GM13976 (cell line): ENCODE results near the gene NCOA4.
"Not testable (repeated sequence)": the region's sequence is repeated elsewhere in the genome, so short reads cannot be mapped to it uniquely, and the experiment has no call there.

ENCODE experiments used
- DNase-seq: peaks from one replicate; pipeline ENCODE4 v3.0.0; 2012; ENCODE audit warnings: low spot score
- CTCF ChIP-seq: IDR thresholded peaks from 2 replicates; pipeline ENCODE4 v1.5.1; 2012; ENCODE audit warnings: borderline replicate concordance, mild to moderate bottlenecking; ENCODE audit not compliant: insufficient read depth; ENCODE audit errors: extremely low read depth, missing control alignments, control extremely low read depth
- in situ Hi-C: fragments of 300-500 bp; cut with MboI; formaldehyde crosslinking; loops from one replicate; pipeline ENCODE4 v1.12.0; 2022; ENCODE audit warnings: low sequenced_read_pairs, mixed read lengths, inconsistent platforms; ENCODE audit not compliant: unreplicated experiment

Gene NCOA4

GRCh38 chr10:46002916-46003693 lies 27.3 kb downstream of the NCOA4 start:
- no peak for TF ChIP-seq CTCF
- in situ Hi-C loops: no loop called here
- no peak for DNase-seq

- DNase-seq, in situ Hi-C loops: not testable (repeated sequence)
These were observed 28.2 kb downstream of the NCOA4 start for GRCh38 chr10:46002189-46002687.

- TF ChIP-seq CTCF: no peak
- DNase-seq: no peak
- in situ Hi-C loops: no loop called here
These were observed 29.2 kb downstream of the NCOA4 start for GRCh38 chr10:46001187-46001756.

- no peak for TF ChIP-seq CTCF
- DNase-seq: no peak
- in situ Hi-C loops: no loop called here
These were observed 29.9 kb downstream of the NCOA4 start for GRCh38 chr10:46000538-46000937.

- DNase-seq, in situ Hi-C loops: not testable (repeated sequence)
These were observed 30.5 kb downstream of the NCOA4 start for GRCh38 chr10:45999955-46000354.

- DNase-seq: no peak
- TF ChIP-seq CTCF: no peak
- in situ Hi-C loops: no loop called here
These were observed 32.2 kb downstream of the NCOA4 start for GRCh38 chr10:45997994-45998763.

GRCh38 chr10:45997557-45997956 lies 32.9 kb downstream of the NCOA4 start:
- in situ Hi-C loops: no loop called here
- DNase-seq: no peak
- TF ChIP-seq CTCF: no peak

- DNase-seq, in situ Hi-C loops: not testable (repeated sequence)
These were observed 44.8 kb downstream of the NCOA4 start for GRCh38 chr10:45985590-45985989.

- in situ Hi-C loops, DNase-seq: not testable (repeated sequence)
These were observed 46.0 kb downstream of the NCOA4 start for GRCh38 chr10:45984473-45984872.

- DNase-seq, in situ Hi-C loops: not testable (repeated sequence)
These were observed 46.8 kb downstream of the NCOA4 start for GRCh38 chr10:45983538-45984186.

GRCh38 chr10:45981367-45981766 lies 49.1 kb downstream of the NCOA4 start:
- DNase-seq, in situ Hi-C loops: not testable (repeated sequence)
